AG09309 (cell line): ENCODE results near the gene HACE1.

Source experiments
- DNase-seq: peaks from one replicate; pipeline ENCODE4 v3.0.0-alpha.2; 2010; ENCODE audit warnings: low read depth
- H3K4me3 ChIP-seq: 2 replicates; pipeline ENCODE4 v1.5.1; 2011; ENCODE audit warnings: mild to moderate bottlenecking, low read depth, low read length, moderate library complexity; ENCODE audit not compliant: control insufficient read depth
- TF ChIP-seq, protein P1 (sequence below): IDR thresholded peaks from 2 replicates; pipeline ENCODE4 v1.5.1; 2011; ENCODE audit warnings: mild to moderate bottlenecking, low read depth, low read length, inconsistent platforms; ENCODE audit not compliant: insufficient read depth, control insufficient read depth; ENCODE audit errors: missing control alignments

The HACE1 gene

DNA sequence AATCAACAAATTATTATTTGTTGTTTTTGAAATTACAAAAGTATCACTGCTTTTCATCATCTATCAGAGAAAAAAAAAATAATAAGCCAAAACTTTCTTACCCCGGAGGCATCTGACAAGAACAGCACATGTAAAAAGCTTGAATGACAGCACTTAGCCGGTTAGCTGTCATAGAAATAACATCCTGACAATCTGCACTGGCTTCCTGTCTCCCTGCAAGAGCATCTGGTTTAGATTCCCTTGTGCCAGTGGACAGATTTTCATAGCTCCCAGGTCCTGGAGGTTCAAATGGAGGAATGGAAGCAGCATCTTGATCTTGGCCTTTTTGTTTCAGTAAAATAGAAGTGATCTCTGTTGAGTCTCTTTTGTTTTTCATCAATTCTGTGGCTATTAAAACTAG, 74.8 kb downstream of the HACE1 start:
- peak; percentile 23 for DNase-seq

DNA sequence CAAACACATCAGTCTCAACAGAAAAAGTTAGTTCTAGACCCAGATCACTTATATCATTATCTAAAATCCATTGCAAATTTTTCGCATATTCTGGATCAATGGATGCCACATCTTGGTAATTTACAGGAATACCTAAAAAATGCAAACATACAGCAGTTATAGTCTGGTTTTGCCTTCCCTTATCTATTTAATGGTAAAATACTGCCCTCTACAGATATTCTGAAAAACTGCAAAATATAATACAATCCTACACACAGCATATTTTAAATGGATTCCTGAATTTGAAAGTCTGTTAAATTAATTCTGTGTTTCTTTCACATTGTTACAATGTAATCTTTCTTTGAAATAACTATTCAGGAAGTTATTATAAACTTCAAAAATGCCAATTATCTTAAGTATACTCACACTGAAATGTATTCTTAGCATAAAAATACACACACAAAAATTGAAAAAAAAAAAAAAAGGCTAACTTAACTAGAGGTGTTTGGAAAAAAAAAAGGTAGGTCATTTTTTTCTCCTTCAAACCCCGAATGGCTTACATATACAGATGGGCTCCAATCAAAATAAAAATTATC, 88.4 kb downstream of the HACE1 start:
- H3K4me3 ChIP-seq, result no peak overlapping the region
- DNase-seq, result no peak
- TF ChIP-seq, protein P1, sequence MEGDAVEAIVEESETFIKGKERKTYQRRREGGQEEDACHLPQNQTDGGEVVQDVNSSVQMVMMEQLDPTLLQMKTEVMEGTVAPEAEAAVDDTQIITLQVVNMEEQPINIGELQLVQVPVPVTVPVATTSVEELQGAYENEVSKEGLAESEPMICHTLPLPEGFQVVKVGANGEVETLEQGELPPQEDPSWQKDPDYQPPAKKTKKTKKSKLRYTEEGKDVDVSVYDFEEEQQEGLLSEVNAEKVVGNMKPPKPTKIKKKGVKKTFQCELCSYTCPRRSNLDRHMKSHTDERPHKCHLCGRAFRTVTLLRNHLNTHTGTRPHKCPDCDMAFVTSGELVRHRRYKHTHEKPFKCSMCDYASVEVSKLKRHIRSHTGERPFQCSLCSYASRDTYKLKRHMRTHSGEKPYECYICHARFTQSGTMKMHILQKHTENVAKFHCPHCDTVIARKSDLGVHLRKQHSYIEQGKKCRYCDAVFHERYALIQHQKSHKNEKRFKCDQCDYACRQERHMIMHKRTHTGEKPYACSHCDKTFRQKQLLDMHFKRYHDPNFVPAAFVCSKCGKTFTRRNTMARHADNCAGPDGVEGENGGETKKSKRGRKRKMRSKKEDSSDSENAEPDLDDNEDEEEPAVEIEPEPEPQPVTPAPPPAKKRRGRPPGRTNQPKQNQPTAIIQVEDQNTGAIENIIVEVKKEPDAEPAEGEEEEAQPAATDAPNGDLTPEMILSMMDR, result peak; percentile 33

More for the DNA sequence above, 74.8 kb downstream of the HACE1 start:
- TF ChIP-seq, protein P1, result no peak
- no peak overlapping the region for H3K4me3 ChIP-seq

GRCh38 chr6:104768906-104769305, 90.8 kb downstream of the HACE1 start:
- TF ChIP-seq, protein P1, result no peak
- DNase-seq, result no peak
- H3K4me3 ChIP-seq, result no peak overlapping the region

- TF ChIP-seq, protein P1, result no peak
- no peak for DNase-seq
- H3K4me3 ChIP-seq, result no peak overlapping the region
These were observed 93.1 kb downstream of the HACE1 start for GRCh38 chr6:104766595-104766994.

- DNase-seq, result no peak
- H3K4me3 ChIP-seq, result no peak overlapping the region
- TF ChIP-seq, protein P1, result no peak
These were observed 104.8 kb downstream of the HACE1 start for GRCh38 chr6:104754788-104755409.

DNA sequence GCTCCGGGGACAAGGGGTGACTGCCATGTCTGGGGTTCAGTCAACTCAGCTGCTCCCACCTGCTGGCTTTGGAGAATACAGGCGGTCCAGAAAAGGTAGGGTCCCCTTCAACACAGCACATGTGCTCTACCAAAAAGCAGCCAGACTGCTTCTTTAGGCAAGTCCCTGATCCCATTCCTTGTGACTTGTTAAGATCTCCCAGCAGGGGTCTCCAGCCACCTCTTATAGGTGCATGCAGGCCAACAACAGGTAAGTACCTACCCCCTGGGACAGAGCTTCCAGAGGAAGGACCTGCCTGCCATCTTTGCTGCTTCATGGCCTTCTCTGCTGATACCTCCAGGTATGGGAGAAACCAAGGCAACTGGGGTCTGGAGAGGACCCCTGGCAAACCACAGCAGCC, 106.5 kb downstream of the HACE1 start:
- DNase-seq, result no peak
- TF ChIP-seq, protein P1, result no peak
- H3K4me3 ChIP-seq, result no peak overlapping the region
